Stimulated activated memory B cell treated with anti-CD40 and anti-IgM and Interleukin-4, amounts not matched to agents 10 μg/mL and 1 μg/mL and 100 μg/mL, for 72 hours (primary cell): ENCODE data around the gene RAET1E.

Experiments used
- ATAC-seq: fragments of 150-1000 bp; cut with Tn5 transposase; 2 replicates; pipeline ENCODE4 v1.10.0; 2021
- H3K27ac Mint-ChIP-seq: one replicate; pipeline ENCODE4 v1.8.0; 2022; ENCODE audit warnings: mild to moderate bottlenecking, mixed read lengths
- H3K27me3 Mint-ChIP-seq: one replicate; pipeline ENCODE4 v1.8.0; 2022; ENCODE audit warnings: mixed read lengths
- H3K36me3 Mint-ChIP-seq: one replicate; pipeline ENCODE4 v1.8.0; 2022; ENCODE audit warnings: mixed read lengths
- H3K4me1 Mint-ChIP-seq: one replicate; pipeline ENCODE4 v1.8.0; 2022; ENCODE audit warnings: mixed read lengths
- H3K4me3 Mint-ChIP-seq: one replicate; pipeline ENCODE4 v1.8.0; 2022; ENCODE audit warnings: mild to moderate bottlenecking, moderate library complexity, mixed read lengths
- H3K9me3 Mint-ChIP-seq: one replicate; pipeline ENCODE4 v1.8.0; 2022; ENCODE audit warnings: mixed read lengths

RAET1E gene

GRCh38 chr6:149891259-149891658 is 6.7 kb downstream of the RAET1E start:
- ATAC-seq, result no peak
- no peaks in the 10 kb centered on the region for H3K4me1 Mint-ChIP-seq
- H3K4me3 Mint-ChIP-seq, result no peak overlapping the region
- no peaks in the 10 kb centered on the region for H3K36me3 Mint-ChIP-seq
- peaks cover 39% of the 10 kb centered on the region for H3K27me3 Mint-ChIP-seq
- no peak overlapping the region for H3K27ac Mint-ChIP-seq
- H3K9me3 Mint-ChIP-seq, result no peaks in the 10 kb centered on the region

DNA sequence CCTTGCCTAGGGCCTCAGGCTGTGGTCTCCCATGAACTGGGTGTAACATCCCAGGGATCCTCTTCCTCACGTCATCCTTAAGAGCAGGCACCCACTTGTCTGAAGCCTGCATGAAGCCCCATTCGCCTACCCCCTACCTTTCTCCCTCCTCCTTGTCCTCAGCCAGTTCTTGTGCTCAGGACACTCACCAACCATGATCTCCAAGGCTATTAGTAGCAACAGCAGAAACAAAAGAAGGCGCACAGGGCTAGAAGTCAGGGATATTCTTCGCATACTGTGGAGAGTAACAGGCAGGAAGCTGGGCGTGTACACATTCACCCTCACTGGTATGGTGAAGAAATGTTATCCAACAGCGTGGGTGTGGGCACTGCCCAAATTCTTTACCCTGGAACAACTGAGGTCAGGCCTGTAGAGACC is 7.3 kb downstream of the RAET1E start:
- H3K27me3 Mint-ChIP-seq, result peaks cover 32% of the 10 kb centered on the region
- no peaks in the 10 kb centered on the region for H3K36me3 Mint-ChIP-seq
- ATAC-seq, result no peak
- H3K4me1 Mint-ChIP-seq, result no peaks in the 10 kb centered on the region
- H3K9me3 Mint-ChIP-seq, result no peaks in the 10 kb centered on the region
- H3K4me3 Mint-ChIP-seq, result no peak overlapping the region
- no peak overlapping the region for H3K27ac Mint-ChIP-seq

DNA sequence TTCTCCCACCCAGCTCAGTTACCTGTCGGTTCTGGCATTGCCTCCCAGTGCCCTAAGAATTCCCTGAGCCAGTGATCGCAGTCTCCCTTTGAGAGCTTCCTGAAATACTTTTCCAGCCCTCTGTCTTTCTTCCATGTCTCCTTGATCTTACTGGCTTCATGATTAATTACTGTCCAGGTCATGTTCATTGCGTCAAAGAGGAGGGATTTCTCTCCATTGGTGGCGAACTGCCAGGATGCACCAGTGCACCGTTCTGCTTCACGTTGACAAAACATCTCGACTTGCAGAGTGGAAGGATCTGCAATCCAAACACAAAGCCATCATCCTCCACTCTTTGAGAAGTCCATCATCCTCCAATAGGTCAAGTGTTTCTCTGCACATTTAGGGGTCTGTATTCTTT is 8.6 kb downstream of the RAET1E start:
- Mint-ChIP-seq H3K4me1 (no peaks in the 10 kb centered on the region), H3K27me3 (peaks cover 29% of the 10 kb centered on the region), H3K4me3 (no peak overlapping the region), H3K36me3 (no peaks in the 10 kb centered on the region), H3K27ac (no peak overlapping the region), H3K9me3 (no peaks in the 10 kb centered on the region)
- no peak for ATAC-seq

GRCh38 chr6:149888659-149889058 is 9.3 kb downstream of the RAET1E start:
- Mint-ChIP-seq H3K4me1 (no peaks in the 10 kb centered on the region), H3K27me3 (peaks cover 32% of the 10 kb centered on the region), H3K36me3 (no peaks in the 10 kb centered on the region), H3K9me3 (no peaks in the 10 kb centered on the region), H3K27ac (no peak overlapping the region), H3K4me3 (no peak overlapping the region)
- ATAC-seq, result no peak

DNA sequence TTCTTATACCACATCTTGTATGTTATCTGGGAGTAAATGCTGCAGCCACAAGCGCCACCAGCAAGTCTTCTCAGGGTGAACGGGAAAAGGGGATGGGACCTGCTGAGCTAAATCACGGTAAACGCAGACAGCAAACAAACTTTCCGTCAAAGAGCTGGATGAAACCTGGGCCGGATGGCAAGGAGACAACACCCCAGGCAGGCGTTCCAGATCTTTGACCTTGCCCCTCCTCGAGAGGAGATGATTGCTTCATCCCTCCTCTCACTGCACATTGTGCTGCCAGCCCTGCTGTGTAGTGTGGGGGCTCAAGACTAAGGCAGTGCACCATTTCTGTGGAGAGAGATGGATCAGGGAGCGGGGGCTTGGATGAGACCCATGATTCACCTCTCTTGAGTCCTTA is 9.8 kb downstream of the RAET1E start:
- no peaks in the 10 kb centered on the region for H3K4me1 Mint-ChIP-seq
- ATAC-seq, result no peak
- no peaks in the 10 kb centered on the region for H3K9me3 Mint-ChIP-seq
- H3K27ac Mint-ChIP-seq, result no peak overlapping the region
- no peaks in the 10 kb centered on the region for H3K36me3 Mint-ChIP-seq
- H3K4me3 Mint-ChIP-seq, result no peak overlapping the region
- H3K27me3 Mint-ChIP-seq, result peaks cover 35% of the 10 kb centered on the region

GRCh38 chr6:149887343-149887742 is 10.6 kb downstream of the RAET1E start:
- Mint-ChIP-seq H3K9me3 (no peaks in the 10 kb centered on the region), H3K36me3 (no peaks in the 10 kb centered on the region), H3K4me1 (no peaks in the 10 kb centered on the region), H3K27me3 (peaks cover 35% of the 10 kb centered on the region), H3K27ac (no peak overlapping the region), H3K4me3 (no peak overlapping the region)
- ATAC-seq, result no peak

DNA sequence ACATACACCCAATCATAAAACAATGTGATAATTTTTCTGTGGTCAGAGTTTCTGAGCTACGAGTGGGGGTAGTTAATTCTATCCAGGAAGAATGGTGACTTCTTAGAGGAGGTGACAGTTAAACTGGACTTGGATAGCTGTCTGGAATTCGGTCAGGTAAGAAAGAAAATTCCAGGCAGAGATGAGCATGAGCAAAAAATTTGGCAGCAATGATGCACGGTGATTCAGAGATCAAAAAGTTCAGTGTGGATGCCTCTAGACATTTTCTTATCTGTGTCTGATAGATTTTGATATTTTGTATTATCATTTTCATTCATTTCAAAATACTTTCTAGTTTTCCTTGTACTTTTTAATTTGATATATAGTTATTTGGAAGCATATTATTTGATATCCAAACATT is 12.0 kb downstream of the RAET1E start:
- ATAC-seq, result no peak
- H3K27me3 Mint-ChIP-seq, result peaks cover 48% of the 10 kb centered on the region
- no peaks in the 10 kb centered on the region for H3K4me1 Mint-ChIP-seq

DNA sequence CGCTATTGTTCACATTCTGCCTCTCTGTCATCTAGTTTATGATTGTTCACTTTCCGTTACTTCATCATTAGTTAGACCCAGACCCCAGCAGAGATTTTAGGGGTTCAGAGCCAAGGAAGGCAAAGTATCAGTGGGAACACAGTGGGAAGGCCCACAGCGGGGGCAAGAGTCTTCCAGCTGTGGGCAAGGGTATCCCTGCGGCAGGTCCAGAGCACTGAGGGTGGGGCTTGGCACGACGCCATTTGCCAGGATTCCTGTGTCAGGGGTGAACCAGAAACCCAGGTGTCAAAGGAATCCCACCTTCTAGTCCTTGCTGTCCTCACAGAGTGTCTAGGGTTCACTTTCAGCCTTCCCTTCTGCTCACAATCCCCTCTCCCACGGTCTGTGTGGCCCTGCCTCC is 13.3 kb downstream of the RAET1E start:
- no peak for ATAC-seq
- peaks cover 3% of the 10 kb centered on the region for H3K9me3 Mint-ChIP-seq
- H3K27me3 Mint-ChIP-seq, result peaks cover 59% of the 10 kb centered on the region
- H3K27ac Mint-ChIP-seq, result no peak overlapping the region
- no peak overlapping the region for H3K4me3 Mint-ChIP-seq
- no peaks in the 10 kb centered on the region for H3K4me1 Mint-ChIP-seq
- H3K36me3 Mint-ChIP-seq, result no peaks in the 10 kb centered on the region

More for the DNA sequence above, 12.0 kb downstream of the RAET1E start:
- Mint-ChIP-seq H3K36me3 (no peaks in the 10 kb centered on the region), H3K27ac (no peak overlapping the region), H3K9me3 (peaks cover 3% of the 10 kb centered on the region), H3K4me3 (no peak overlapping the region)

DNA sequence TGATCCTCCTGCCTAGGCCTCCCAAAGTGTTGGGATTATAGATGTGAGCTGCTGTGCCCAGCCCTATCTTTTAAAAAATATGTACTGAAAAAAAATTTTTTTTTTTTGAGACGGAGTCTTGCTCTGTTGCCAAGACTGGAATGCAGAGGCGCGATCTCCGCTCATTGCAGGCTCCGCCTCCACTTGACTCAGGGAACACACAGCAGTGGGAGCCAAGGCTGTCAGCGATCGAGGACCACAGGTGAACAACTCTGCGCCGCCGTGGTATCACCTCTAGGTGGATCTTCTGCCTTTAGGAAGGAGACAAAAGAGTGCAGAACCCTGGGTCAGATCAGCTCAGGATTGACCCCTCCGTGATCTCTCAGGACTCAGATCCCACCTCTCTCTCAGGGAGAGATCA is 13.7 kb downstream of the RAET1E start:
- no peak overlapping the region for H3K27ac Mint-ChIP-seq
- H3K4me3 Mint-ChIP-seq, result no peak overlapping the region
- peaks cover 63% of the 10 kb centered on the region for H3K27me3 Mint-ChIP-seq
- H3K9me3 Mint-ChIP-seq, result peaks cover 3% of the 10 kb centered on the region
- no peaks in the 10 kb centered on the region for H3K4me1 Mint-ChIP-seq
- H3K36me3 Mint-ChIP-seq, result no peaks in the 10 kb centered on the region
- no peak for ATAC-seq

DNA sequence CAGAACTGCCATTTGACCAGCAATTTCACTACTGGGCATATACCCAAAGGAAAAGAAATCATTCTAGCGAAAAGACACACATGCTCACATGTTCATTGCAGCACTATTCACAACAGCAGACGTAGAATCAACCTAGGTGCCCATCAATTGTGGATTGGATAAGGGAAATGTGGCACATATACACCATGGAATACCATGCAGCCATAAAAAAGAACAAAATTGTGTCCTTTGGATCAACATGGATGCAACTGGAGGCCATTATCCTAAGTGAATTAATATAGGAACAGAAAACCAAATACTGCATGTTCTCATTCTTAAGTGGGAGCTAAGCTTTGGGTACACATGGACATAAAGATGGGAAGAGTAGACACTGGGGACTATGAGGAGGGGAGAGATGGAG is 16.1 kb downstream of the RAET1E start:
- Mint-ChIP-seq H3K36me3 (no peaks in the 10 kb centered on the region), H3K4me1 (no peaks in the 10 kb centered on the region), H3K27ac (no peak overlapping the region), H3K27me3 (peaks cover 70% of the 10 kb centered on the region), H3K9me3 (peaks cover 3% of the 10 kb centered on the region), H3K4me3 (no peak overlapping the region)
- no peak for ATAC-seq

GRCh38 chr6:149881066-149881766 is 16.7 kb downstream of the RAET1E start:
- Mint-ChIP-seq H3K27ac (no peak overlapping the region), H3K9me3 (peaks cover 3% of the 10 kb centered on the region), H3K27me3 (peaks cover 67% of the 10 kb centered on the region), H3K4me1 (no peaks in the 10 kb centered on the region), H3K4me3 (no peak overlapping the region), H3K36me3 (no peaks in the 10 kb centered on the region)
- ATAC-seq, result no peak

- no peak overlapping the region for H3K27ac Mint-ChIP-seq
- H3K4me1 Mint-ChIP-seq, result no peaks in the 10 kb centered on the region
- no peaks in the 10 kb centered on the region for H3K36me3 Mint-ChIP-seq
- peaks cover 67% of the 10 kb centered on the region for H3K27me3 Mint-ChIP-seq
- ATAC-seq, result no peak
- H3K4me3 Mint-ChIP-seq, result no peak overlapping the region
- peaks cover 3% of the 10 kb centered on the region for H3K9me3 Mint-ChIP-seq
These were observed 20.3 kb downstream of the RAET1E start for GRCh38 chr6:149877659-149878058.

GRCh38 chr6:149876241-149876933 is 21.5 kb downstream of the RAET1E start:
- no peaks in the 10 kb centered on the region for H3K36me3 Mint-ChIP-seq
- no peaks in the 10 kb centered on the region for H3K4me1 Mint-ChIP-seq
- no peak for ATAC-seq
- peaks cover 57% of the 10 kb centered on the region for H3K27me3 Mint-ChIP-seq
- no peak overlapping the region for H3K27ac Mint-ChIP-seq
- no peaks in the 10 kb centered on the region for H3K9me3 Mint-ChIP-seq
- no peak overlapping the region for H3K4me3 Mint-ChIP-seq

DNA sequence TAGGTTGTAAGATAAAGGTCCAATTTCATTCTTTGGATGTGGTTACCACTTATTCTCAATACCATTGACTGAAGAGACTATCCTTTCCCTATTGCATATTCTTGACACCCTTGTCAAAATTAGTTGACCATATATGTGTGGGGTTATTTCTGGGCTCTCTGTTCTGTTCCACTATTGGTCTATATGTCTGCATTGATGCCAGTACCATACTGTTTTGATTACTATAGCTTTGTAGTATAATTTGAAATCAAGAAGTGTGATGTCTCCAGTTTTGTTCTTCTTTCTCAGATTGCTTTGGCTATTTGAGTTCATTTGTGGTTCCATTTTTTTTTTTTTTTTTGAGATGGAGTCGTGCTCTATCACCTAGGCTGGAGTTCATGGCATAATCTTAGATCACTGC is 25.7 kb downstream of the RAET1E start:
- Mint-ChIP-seq H3K27me3 (peaks cover 18% of the 10 kb centered on the region), H3K27ac (no peak overlapping the region), H3K4me1 (peaks cover 6% of the 10 kb centered on the region), H3K36me3 (no peaks in the 10 kb centered on the region), H3K9me3 (no peaks in the 10 kb centered on the region), H3K4me3 (no peak overlapping the region)
- ATAC-seq, result no peak

DNA sequence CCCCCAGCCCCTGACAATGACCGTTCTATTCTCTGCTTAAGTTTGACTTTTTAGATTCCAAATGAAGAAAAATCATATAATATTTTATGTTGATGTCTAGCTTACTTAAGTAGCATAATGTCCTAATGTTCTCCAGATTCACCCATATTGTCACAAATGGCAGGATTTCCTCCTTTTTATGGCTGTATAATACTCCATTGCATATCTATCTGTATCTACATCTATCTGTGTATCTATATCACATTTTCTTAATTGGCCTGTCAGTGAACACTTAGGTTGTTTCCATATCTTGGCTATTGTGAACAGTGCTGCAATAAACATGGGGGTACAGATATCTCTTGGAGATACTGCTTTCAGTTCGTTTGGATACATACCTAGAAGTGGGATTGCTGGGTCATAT is 26.7 kb downstream of the RAET1E start:
- no peak overlapping the region for H3K27ac Mint-ChIP-seq
- ATAC-seq, result no peak
- peaks cover 6% of the 10 kb centered on the region for H3K4me1 Mint-ChIP-seq
- no peaks in the 10 kb centered on the region for H3K36me3 Mint-ChIP-seq
- H3K9me3 Mint-ChIP-seq, result no peaks in the 10 kb centered on the region
- no peak overlapping the region for H3K4me3 Mint-ChIP-seq
- H3K27me3 Mint-ChIP-seq, result peaks cover 15% of the 10 kb centered on the region

- no peak overlapping the region for H3K4me3 Mint-ChIP-seq
- peaks cover 6% of the 10 kb centered on the region for H3K4me1 Mint-ChIP-seq
- peaks cover 10% of the 10 kb centered on the region for H3K27me3 Mint-ChIP-seq
- no peak for ATAC-seq
- no peak overlapping the region for H3K27ac Mint-ChIP-seq
- no peaks in the 10 kb centered on the region for H3K9me3 Mint-ChIP-seq
- no peaks in the 10 kb centered on the region for H3K36me3 Mint-ChIP-seq
These were observed 28.5 kb downstream of the RAET1E start for GRCh38 chr6:149869275-149869892.
